K562 (cell line): Measurements from ENCODE around the gene PODN. TPM values are rescaled to one million over a fixed set of nuclear protein-coding genes. Genes with fewer than 3 reads are reported as not detected.

Experiments used
- CEBPB ChIP-seq: fragments of 450-650 bp; IDR thresholded peaks from 2 replicates; pipeline ENCODE4 v1.6.1; 2016; ENCODE audit warnings: missing genetic modification characterization, missing compliant biosample characterization
- ETV1 ChIP-seq: fragments of 450-650 bp; conservative IDR thresholded peaks from 2 replicates; pipeline ENCODE4 v1.6.1; 2016; ENCODE audit warnings: missing genetic modification characterization, control low read depth, low read depth, missing compliant biosample characterization
- EWSR1 ChIP-seq: fragments of 450-650 bp; IDR thresholded peaks from 2 replicates; pipeline ENCODE4 v1.6.1; 2018; ENCODE audit warnings: borderline replicate concordance, mild to moderate bottlenecking, low read depth, moderate library complexity; ENCODE audit not compliant: partially characterized antibody
- FOSL1 ChIP-seq: fragments of 200-800 bp; sonication (Bioruptor generic); conservative IDR thresholded peaks from 2 replicates; pipeline ENCODE4 v1.6.1; 2016; ENCODE audit warnings: missing genetic modification characterization, missing compliant biosample characterization
- FOXA3 ChIP-seq, 2 experiments: fragments of 450-650 bp in 1 of 2; sonication (generic) in 1 of 2; formaldehyde crosslinking; IDR thresholded peaks in 1 of 2; conservative IDR thresholded peaks in 1 of 2; 2 replicates each; pipeline versions ENCODE4 v1.4.0 to v1.8.0; 2020 to 2022; ENCODE audit warnings: mild to moderate bottlenecking in 2 of 2, missing genetic modification reagents in 1 of 2
- GMEB1 ChIP-seq: fragments of 250-450 bp; sonication (Bioruptor Pico); IDR thresholded peaks from 2 replicates; pipeline ENCODE4 v1.4.0; 2020; ENCODE audit warnings: mild to moderate bottlenecking
- JUN ChIP-seq, 2 experiments: sonication (generic) in 1 of 2; formaldehyde crosslinking in 1 of 2; IDR thresholded peaks; 2 replicates each; pipeline versions ENCODE4 v1.6.1 to v1.8.0; 2012 to 2022; ENCODE audit warnings: borderline replicate concordance in 2 of 2, mild to moderate bottlenecking in 2 of 2, improper control_type of control experiment in 1 of 2, low read depth in 1 of 2, low read length in 1 of 2, missing genetic modification reagents in 1 of 2
- MAFF ChIP-seq: IDR thresholded peaks from 2 replicates; pipeline ENCODE4 v1.6.1; 2012; ENCODE audit warnings: low read length, improper control_type of control experiment
- MEIS2 ChIP-seq: fragments of 450-650 bp; IDR thresholded peaks from 2 replicates; pipeline ENCODE4 v1.6.1; 2014; ENCODE audit warnings: mild to moderate bottlenecking; ENCODE audit not compliant: partially characterized antibody
- MIER1 ChIP-seq: fragments of 450-650 bp; IDR thresholded peaks from 2 replicates; pipeline ENCODE4 v1.6.1; 2016; ENCODE audit warnings: antibody characterized with exemption, mild to moderate bottlenecking, low read depth
- MNT ChIP-seq, 2 experiments: fragments of 450-650 bp; conservative IDR thresholded peaks; 2 replicates each; pipeline ENCODE4 v1.6.1; 2017; ENCODE audit warnings: mild to moderate bottlenecking in 2 of 2, moderate library complexity in 2 of 2
- MTF1 ChIP-seq: fragments of 250-450 bp; sonication (Bioruptor Pico); IDR thresholded peaks from 2 replicates; pipeline ENCODE4 v1.9.0; 2021; ENCODE audit warnings: moderate library complexity, mild to moderate bottlenecking, inconsistent platforms, borderline replicate concordance
- NFIX ChIP-seq: fragments of 250-450 bp; sonication (Bioruptor Pico); IDR thresholded peaks from 2 replicates; pipeline ENCODE4 v1.4.0; 2020; ENCODE audit warnings: low read depth, mild to moderate bottlenecking, moderate library complexity
- SRF ChIP-seq, 2 experiments: fragments of 250-450, 450-650 bp in 1 of 2; sonication (Bioruptor Pico) in 1 of 2; sonication (generic) in 1 of 2; formaldehyde crosslinking; IDR thresholded peaks; 2 replicates each; pipeline versions ENCODE4 v1.5.0 to v1.5.1; 2020 to 2022; ENCODE audit warnings: mild to moderate bottlenecking in 1 of 2, missing genetic modification reagents in 1 of 2
- TAF7 ChIP-seq: fragments of 450-650 bp; IDR thresholded peaks from 2 replicates; pipeline ENCODE4 v1.6.1; 2016; ENCODE audit warnings: missing genetic modification characterization, missing compliant biosample characterization
- ZKSCAN1 ChIP-seq: fragments of 150-350 bp; IDR thresholded peaks from 2 replicates; pipeline ENCODE4 v1.6.1; 2016; ENCODE audit warnings: low read depth, low read length
- ZNF274 ChIP-seq: IDR thresholded peaks from 2 replicates; pipeline ENCODE4 v1.6.1; 2011; ENCODE audit warnings: low read depth, mild to moderate bottlenecking, low read length, moderate library complexity, borderline replicate concordance
- ZNF316 ChIP-seq: fragments of 450-650 bp; IDR thresholded peaks from 2 replicates; pipeline ENCODE4 v1.6.1; 2016
- ZNF695 ChIP-seq: fragments of 450-650 bp; formaldehyde crosslinking; IDR thresholded peaks from 2 replicates; pipeline ENCODE4 v1.4.0; 2020; ENCODE audit warnings: mild to moderate bottlenecking, moderate library complexity
- ZNF780A ChIP-seq: fragments of 250-450 bp; sonication (Bioruptor Pico); IDR thresholded peaks from 2 replicates; pipeline ENCODE4 v1.5.0; 2021; ENCODE audit warnings: mild to moderate bottlenecking
- polyA plus RNA-seq, 8 experiments: library from polyadenylated mRNA; depleted of rRNA in 4 of 8; stranded (reverse) in 5 of 8; unstranded in 3 of 8; fragments of >200 nt; fragmentation: Nextera tagmentation in 2 of 8; fragmentation: Illumina TruSeq in 1 of 8; extraction: Ambion mirVana in 2 of 8; extraction: Trizol in 1 of 8; gene quantifications; 2 replicates each; pipeline versions ENCODE4 v1.2.1 to v1.2.3, GENCODE V29; 2011 to 2014; ENCODE audit warnings: inconsistent platforms in 1 of 8, missing spikeins in 1 of 8
- total RNA-seq, 7 experiments: library from RNA; depleted of rRNA in 6 of 7; stranded (reverse); fragments of >200 nt in 6 of 7; fragmentation: Illumina TruSeq in 2 of 7; extraction: Trizol in 2 of 7; gene quantifications; 2 replicates each; pipeline versions ENCODE4 v1.2.1 to v1.2.3, GENCODE V29; 2011 to 2021; ENCODE audit warnings: low replicate concordance in 1 of 7
- TF ChIP-seq, protein P1 (sequence below): fragments of 250-450 bp; sonication (Bioruptor Pico); IDR thresholded peaks from 2 replicates; pipeline ENCODE4 v1.4.0; 2020; ENCODE audit warnings: mild to moderate bottlenecking, moderate library complexity, borderline replicate concordance

Gene PODN
- total and polyA plus RNA-seq, 9 of the 15 experiments (the other 6 are each of a cell fraction or from before 2014, with no cell fraction given) = not detected

DNA sequence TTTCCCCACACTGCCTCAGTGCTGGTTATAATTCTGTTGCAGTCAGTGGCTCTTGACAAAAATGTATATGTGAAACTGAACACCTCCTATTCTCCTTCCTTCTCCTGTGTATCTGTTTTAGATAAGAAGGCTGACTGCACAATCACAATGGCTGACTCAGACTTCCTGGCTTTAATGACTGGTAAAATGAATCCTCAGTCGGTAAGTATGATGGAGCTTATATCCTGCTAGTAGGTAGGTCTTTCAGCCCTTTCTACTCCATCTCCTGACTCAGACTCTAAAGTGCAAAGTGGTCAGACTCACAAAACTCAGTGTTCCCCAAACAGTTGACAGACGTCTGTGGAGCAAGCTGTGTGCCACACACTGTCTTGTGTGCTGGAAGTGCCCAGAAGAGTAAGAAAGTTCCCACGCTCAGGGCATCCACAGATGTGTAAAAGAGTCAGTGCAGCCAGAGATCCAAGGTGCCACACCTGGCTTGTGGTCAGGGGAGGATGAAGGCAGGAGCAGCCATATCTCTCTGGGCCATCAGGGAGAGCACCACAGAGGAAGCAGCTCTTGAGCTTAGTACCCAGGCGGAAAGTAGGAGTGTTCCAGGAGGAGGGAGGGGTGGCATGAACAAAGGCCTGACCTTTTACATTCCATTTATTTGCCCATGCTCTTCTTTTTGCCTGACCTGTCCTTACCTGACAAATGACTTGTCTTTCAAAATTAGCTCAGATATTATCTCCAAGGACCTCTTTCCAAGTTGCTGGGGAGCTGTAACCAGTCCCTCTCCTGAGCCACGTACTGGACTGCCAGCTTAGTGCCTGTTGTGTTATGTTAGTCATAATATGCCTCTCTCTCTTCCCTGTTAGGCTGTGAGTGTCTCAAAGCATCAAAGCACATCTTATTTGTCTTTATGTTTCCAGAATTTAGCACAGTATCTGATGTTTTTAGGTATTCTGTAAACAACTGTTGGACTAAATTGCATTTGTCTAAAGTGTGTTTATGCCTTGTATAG lies 14.0 kb upstream of the PODN start (continued):
- TF ChIP-seq MIER1 (no peak), MEIS2 (no peak), ZNF780A (CRISPR knock-in tag) (no peak), FOSL1 (peak; percentile 89), SRF (CRISPR knock-in tag; IDR thresholded peaks at IDR 0.05) (no peak), FOXA3 (CRISPR knock-in tag; conservative IDR thresholded peaks at IDR 0.05 in 1 of 2, IDR thresholded peaks at IDR 0.05 in 1 of 2) (no peak), ZNF274 (no peak), ZKSCAN1 (no peak), ZNF316 (peak; percentile 93), MNT (conservative IDR thresholded peaks at IDR 0.05) (no peak), EWSR1 (no peak), GMEB1 (CRISPR knock-in tag) (no peak), NFIX (CRISPR knock-in tag) (no peak), MTF1 (CRISPR knock-in tag) (no peak), ETV1 (peak; percentile 39; the same call in 1 of the 2 replicates), TAF7 (tag) (no peak), JUN (IDR thresholded peaks at IDR 0.05; ENCODE audit: borderline replicate concordance, low read depth, low read length) (peak; percentile 57; the same call in 1 of the 2 replicates), JUN (CRISPR knock-in tag; IDR thresholded peaks at IDR 0.05; ENCODE audit: borderline replicate concordance) (no peak), ZNF695 (no peak), MAFF (peak; percentile 49; the same call in 1 of the 2 replicates), CEBPB (peak; percentile 51)
- TF ChIP-seq, protein P1, sequence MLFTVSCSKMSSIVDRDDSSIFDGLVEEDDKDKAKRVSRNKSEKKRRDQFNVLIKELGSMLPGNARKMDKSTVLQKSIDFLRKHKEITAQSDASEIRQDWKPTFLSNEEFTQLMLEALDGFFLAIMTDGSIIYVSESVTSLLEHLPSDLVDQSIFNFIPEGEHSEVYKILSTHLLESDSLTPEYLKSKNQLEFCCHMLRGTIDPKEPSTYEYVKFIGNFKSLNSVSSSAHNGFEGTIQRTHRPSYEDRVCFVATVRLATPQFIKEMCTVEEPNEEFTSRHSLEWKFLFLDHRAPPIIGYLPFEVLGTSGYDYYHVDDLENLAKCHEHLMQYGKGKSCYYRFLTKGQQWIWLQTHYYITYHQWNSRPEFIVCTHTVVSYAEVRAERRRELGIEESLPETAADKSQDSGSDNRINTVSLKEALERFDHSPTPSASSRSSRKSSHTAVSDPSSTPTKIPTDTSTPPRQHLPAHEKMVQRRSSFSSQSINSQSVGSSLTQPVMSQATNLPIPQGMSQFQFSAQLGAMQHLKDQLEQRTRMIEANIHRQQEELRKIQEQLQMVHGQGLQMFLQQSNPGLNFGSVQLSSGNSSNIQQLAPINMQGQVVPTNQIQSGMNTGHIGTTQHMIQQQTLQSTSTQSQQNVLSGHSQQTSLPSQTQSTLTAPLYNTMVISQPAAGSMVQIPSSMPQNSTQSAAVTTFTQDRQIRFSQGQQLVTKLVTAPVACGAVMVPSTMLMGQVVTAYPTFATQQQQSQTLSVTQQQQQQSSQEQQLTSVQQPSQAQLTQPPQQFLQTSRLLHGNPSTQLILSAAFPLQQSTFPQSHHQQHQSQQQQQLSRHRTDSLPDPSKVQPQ (CRISPR knock-in tag) = no peak
